Mammary epithelial cell (primary cell): ENCODE data around the gene CEACAM16.

Experiments used
- CTCF ChIP-seq, 2 donors: IDR thresholded peaks in 1 of 2; conservative IDR thresholded peaks in 1 of 2; 2 replicates each; pipeline ENCODE4 v1.5.1; 2011 to 2012; ENCODE audit warnings: inconsistent platforms in 2 of 2, low read length in 2 of 2, mild to moderate bottlenecking in 2 of 2, control low read depth in 1 of 2, low read depth in 1 of 2; ENCODE audit not compliant: insufficient read depth in 1 of 2; ENCODE audit errors: extremely low read depth in 1 of 2
- EZH2 ChIP-seq: IDR thresholded peaks from 2 replicates; pipeline ENCODE4 v1.6.1; 2012; ENCODE audit warnings: low read length, inconsistent platforms, borderline replicate concordance

GRCh38 chr19:44718441-44719261, 19.7 kb downstream of the CEACAM16 start:
- TF ChIP-seq CTCF (conservative IDR thresholded peaks at IDR 0.05 in 1 of 2, IDR thresholded peaks at IDR 0.05 in 1 of 2; ENCODE audit: extremely low read depth in 1 of 2, insufficient read depth in 1 of 2, low read depth in 1 of 2, low read length in 2 of 2) (no peak), EZH2 (no peak)
